ENCODE measurements around the gene HLA-C. TPM values are rescaled to one million over a fixed set of nuclear protein-coding genes. Genes with fewer than 3 reads are reported as not detected.
A peak's percentile ranks its signal among the peaks of the same experiment; 100 is the strongest.

The HLA-C gene
- total RNA-seq, 1 experiment from 2014 or later: 333 TPM

DNA sequence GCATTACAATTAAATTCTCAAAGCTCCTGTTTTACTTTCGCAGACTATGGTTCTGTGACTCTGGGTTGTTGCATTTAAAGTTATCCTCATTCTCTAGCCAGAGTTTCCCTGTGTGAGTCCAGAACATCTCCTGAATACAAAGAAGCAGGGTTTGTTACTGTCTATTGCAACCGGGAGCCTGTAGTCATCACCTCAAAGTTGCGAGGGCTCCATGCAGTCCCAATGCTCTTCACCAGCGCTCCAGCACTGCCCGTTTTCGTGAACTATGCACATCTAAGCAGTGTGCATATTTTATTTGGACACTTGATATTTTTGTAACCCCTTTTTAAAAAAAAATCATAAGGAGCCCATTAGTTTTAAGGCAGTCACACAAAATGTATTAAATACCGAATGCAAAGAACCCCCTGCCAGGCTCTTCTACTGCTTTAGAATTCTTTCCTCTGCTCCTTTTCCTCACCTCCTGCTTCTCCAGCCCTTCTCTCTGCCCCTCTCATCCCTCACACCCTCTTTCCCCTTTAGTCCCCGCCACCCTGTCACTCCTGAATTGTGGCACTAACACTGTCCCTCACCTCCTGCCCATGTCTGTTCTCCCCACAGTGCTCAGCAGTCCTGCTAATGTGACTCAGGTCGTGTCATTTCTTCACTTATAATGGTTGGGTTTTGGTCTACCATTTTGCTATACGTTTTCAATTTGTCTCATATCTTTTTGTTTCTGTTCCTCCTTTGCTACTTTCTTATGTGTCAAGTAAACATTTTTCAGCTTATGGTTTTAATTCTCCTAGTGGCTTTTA lies 1.1 kb upstream of the HLA-C start:
- intact Hi-C loops (cut with micrococcal nuclease): loop anchor here (5.0 kb wide), 1 partner anchor 94 kb away; no protein-coding TSS in a partner anchor
- Histone ChIP-seq H3K27me3 (ENCODE audit: insufficient read depth, low read length) (peaks cover 6% of the 10 kb centered on the region; the same call in 1 of the 2 replicates), H3K4me2 (ENCODE audit: low read length) (peak overlapping the region; percentile 97), H3K27ac (ENCODE audit: low read depth, low read length) (no peak overlapping the region), H3K9ac (ENCODE audit: low read length) (0 out of 2 replicates have a peak overlapping the region, but pooled peaks have one; percentile 85), H4K20me1 (ENCODE audit: insufficient read depth) (no peaks in the 10 kb centered on the region), H3K4me1 (ENCODE audit: control insufficient read depth in 1 of 2, insufficient read depth in 2 of 2, low read length in 2 of 2) (peaks cover 6 to 15% of the 10 kb centered on the region in 2 experiments; a peak in 2 of 4 replicates), H2AFZ (ENCODE audit: low read depth, low read length, poor library complexity, severe bottlenecking) (peak overlapping the region; percentile 88), H3K9me2 (ENCODE audit: insufficient read depth) (no peaks in the 10 kb centered on the region), H3K36me3 (ENCODE audit: control insufficient read depth in 1 of 2, insufficient read depth in 2 of 2, low read length in 2 of 2) (peaks cover 9 to 20% of the 10 kb centered on the region in 2 experiments), H3K4me3 (replicated peaks in 1 of 2; ENCODE audit: low read depth in 1 of 2, low read length in 2 of 2) (peak overlapping the region in 1 of 2 experiments; percentile 73; a peak in 2 of 4 replicates), H3K79me2 (ENCODE audit: insufficient read depth, low read length) (peaks cover 8% of the 10 kb centered on the region; the same call in 1 of the 2 replicates), H3K9me3 (ENCODE audit: control insufficient read depth in 1 of 2, insufficient read depth in 1 of 2, low read depth in 1 of 2, low read length in 2 of 2) (no peaks in the 10 kb centered on the region)
- RAD21 ChIA-PET (ENCODE audit: low non-redundant PET in 1 of 2, low total read pairs in 2 of 2, uncharacterized antibody in 2 of 2, unreplicated experiment in 2 of 2): no interaction called here
- BruUV-seq (replicated peaks): no TSS peak
- TF ChIP-seq ELF1 (IDR thresholded peaks at IDR 0.05; ENCODE audit: borderline replicate concordance, low read depth) (no peak), ZNF274 (IDR thresholded peaks at IDR 0.05; ENCODE audit: low read depth, low read length) (no peak), CBX3 (IDR thresholded peaks at IDR 0.05; ENCODE audit: low read depth) (no peak), EGR1 (IDR thresholded peaks at IDR 0.05; ENCODE audit: low read depth) (no peak)
- TF ChIP-seq, protein P1, sequence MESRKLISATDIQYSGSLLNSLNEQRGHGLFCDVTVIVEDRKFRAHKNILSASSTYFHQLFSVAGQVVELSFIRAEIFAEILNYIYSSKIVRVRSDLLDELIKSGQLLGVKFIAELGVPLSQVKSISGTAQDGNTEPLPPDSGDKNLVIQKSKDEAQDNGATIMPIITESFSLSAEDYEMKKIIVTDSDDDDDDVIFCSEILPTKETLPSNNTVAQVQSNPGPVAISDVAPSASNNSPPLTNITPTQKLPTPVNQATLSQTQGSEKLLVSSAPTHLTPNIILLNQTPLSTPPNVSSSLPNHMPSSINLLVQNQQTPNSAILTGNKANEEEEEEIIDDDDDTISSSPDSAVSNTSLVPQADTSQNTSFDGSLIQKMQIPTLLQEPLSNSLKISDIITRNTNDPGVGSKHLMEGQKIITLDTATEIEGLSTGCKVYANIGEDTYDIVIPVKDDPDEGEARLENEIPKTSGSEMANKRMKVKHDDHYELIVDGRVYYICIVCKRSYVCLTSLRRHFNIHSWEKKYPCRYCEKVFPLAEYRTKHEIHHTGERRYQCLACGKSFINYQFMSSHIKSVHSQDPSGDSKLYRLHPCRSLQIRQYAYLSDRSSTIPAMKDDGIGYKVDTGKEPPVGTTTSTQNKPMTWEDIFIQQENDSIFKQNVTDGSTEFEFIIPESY (IDR thresholded peaks at IDR 0.05; ENCODE audit: extremely low read depth, insufficient replicate concordance, low read length): no peak
- TF ChIP-seq, protein P2, sequence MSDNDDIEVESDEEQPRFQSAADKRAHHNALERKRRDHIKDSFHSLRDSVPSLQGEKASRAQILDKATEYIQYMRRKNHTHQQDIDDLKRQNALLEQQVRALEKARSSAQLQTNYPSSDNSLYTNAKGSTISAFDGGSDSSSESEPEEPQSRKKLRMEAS (IDR thresholded peaks at IDR 0.05): no peak
- POLR2A ChIA-PET: interaction anchor here (0.8 to 1.6 kb wide), 3 partner anchors 27 to 76 kb away, joined by 3 to 4 read pairs (median 4); no protein-coding TSS in a partner anchor
- DNase-seq (ENCODE audit: low read depth, low spot score) (no peak), ATAC-seq (no peak)
- CTCF ChIA-PET: interaction anchor here (1.3 kb wide), 1 partner anchor 94 kb away, joined by 4 read pairs; no protein-coding TSS in a partner anchor
